ENCODE measurements around the gene CDH8. TPM values are rescaled to one million over a fixed set of nuclear protein-coding genes. Genes with fewer than 3 reads are reported as not detected.

Gene CDH8
- 21.5 TPM for polyA plus RNA-seq (2013, experiment 1 of 4)
- polyA plus RNA-seq (2013, experiment 2 of 4) = 24.4 TPM
- 19.9 TPM for polyA plus RNA-seq (2013, experiment 3 of 4)
- polyA plus RNA-seq (2013, experiment 4 of 4) = 25.2 TPM

- Histone ChIP-seq H3K9me3 (ENCODE audit: control insufficient read depth, low read length) (no peaks in the 10 kb centered on the region), H3K27ac (ENCODE audit: insufficient read depth, low read depth, low read length, poor library complexity, severe bottlenecking) (no peak within 1 kb of the TSS), H3K4me1 (ENCODE audit: control insufficient read depth, insufficient read depth, low read length) (peaks cover 17% of the 10 kb centered on the region), H3K27me3 (ENCODE audit: control insufficient read depth, insufficient read depth, low read length, poor library complexity, severe bottlenecking) (peaks cover 64% of the 10 kb centered on the region), H3K36me3 (ENCODE audit: control insufficient read depth, insufficient read depth, low read length) (no peaks in the 10 kb centered on the region), H3K4me3 (ENCODE audit: insufficient read depth, low read depth, low read length) (peak within 1 kb of the TSS; percentile 69)
- 0% methylated on average over 57 to 60 of the region's 60 CpGs for WGBS, 2 experiments
These were observed at the start of gene CDH8 for GRCh38 chr16:62036101-62036801. Gene CDH8, minus strand, starts transcription at chr16:62036438. Its CDS starts 15,035 bp downstream, at chr16:62021403.

- H3K9me3 ChIP-seq (ENCODE audit: control insufficient read depth, low read length) = no peaks in the 10 kb centered on the region
- no peaks in the 10 kb centered on the region for H3K36me3 ChIP-seq (ENCODE audit: control insufficient read depth, insufficient read depth, low read length)
- H3K4me1 ChIP-seq (ENCODE audit: control insufficient read depth, insufficient read depth, low read length) = no peaks in the 10 kb centered on the region
- 93 to 94% methylated on average over 1 to 4 of the region's 4 CpGs for whole genome bisulfite sequencing, 2 experiments
- H3K4me3 ChIP-seq (ENCODE audit: insufficient read depth, low read depth, low read length) = no peak overlapping the region
- H3K27ac ChIP-seq (ENCODE audit: insufficient read depth, low read depth, low read length, poor library complexity, severe bottlenecking) = no peak overlapping the region
- no peaks in the 10 kb centered on the region for H3K27me3 ChIP-seq (ENCODE audit: control insufficient read depth, insufficient read depth, low read length, poor library complexity, severe bottlenecking)
These were observed 43.0 kb upstream of the CDH8 start for GRCh38 chr16:62079236-62079635.

DNA sequence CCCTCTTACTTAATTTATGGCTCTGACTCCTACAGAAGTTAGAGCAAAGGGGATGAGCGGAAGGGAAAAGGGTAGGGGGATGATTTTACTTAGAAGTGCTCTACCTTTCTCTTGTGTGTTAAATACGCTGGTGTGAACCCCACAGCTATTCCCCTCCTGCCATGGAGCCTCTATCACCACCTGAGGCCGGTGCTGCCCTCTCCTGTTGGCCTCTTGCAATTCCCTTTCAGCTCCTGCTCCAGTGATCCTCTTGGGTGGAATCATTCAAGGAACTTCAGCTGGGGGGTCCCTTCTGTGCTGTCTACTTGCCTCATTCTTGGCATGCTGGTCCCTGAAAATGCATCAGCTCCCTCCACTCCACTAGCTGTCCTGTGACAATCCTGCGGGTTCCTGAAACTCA is 41.8 kb upstream of the CDH8 start:
- Histone ChIP-seq H3K9me3 (ENCODE audit: control insufficient read depth, low read length) (no peaks in the 10 kb centered on the region), H3K4me1 (ENCODE audit: control insufficient read depth, insufficient read depth, low read length) (no peaks in the 10 kb centered on the region), H3K4me3 (ENCODE audit: insufficient read depth, low read depth, low read length) (no peak overlapping the region), H3K27ac (ENCODE audit: insufficient read depth, low read depth, low read length, poor library complexity, severe bottlenecking) (no peak overlapping the region), H3K36me3 (ENCODE audit: control insufficient read depth, insufficient read depth, low read length) (no peaks in the 10 kb centered on the region), H3K27me3 (ENCODE audit: control insufficient read depth, insufficient read depth, low read length, poor library complexity, severe bottlenecking) (no peaks in the 10 kb centered on the region)
- WGBS, 2 experiments = 65 to 68% methylated on average over 4 of the region's 4 CpGs

- Histone ChIP-seq H3K27me3 (ENCODE audit: control insufficient read depth, insufficient read depth, low read length, poor library complexity, severe bottlenecking) (no peaks in the 10 kb centered on the region), H3K4me3 (ENCODE audit: insufficient read depth, low read depth, low read length) (no peak overlapping the region), H3K36me3 (ENCODE audit: control insufficient read depth, insufficient read depth, low read length) (no peaks in the 10 kb centered on the region), H3K27ac (ENCODE audit: insufficient read depth, low read depth, low read length, poor library complexity, severe bottlenecking) (no peak overlapping the region), H3K9me3 (ENCODE audit: control insufficient read depth, low read length) (no peaks in the 10 kb centered on the region), H3K4me1 (ENCODE audit: control insufficient read depth, insufficient read depth, low read length) (no peaks in the 10 kb centered on the region)
- WGBS, 2 experiments = 90 to 94% methylated on average over 3 of the region's 3 CpGs
These were observed 40.6 kb upstream of the CDH8 start for GRCh38 chr16:62076886-62077285.

GRCh38 chr16:62068747-62069146 is 32.5 kb upstream of the CDH8 start:
- Histone ChIP-seq H3K9me3 (ENCODE audit: control insufficient read depth, low read length) (no peaks in the 10 kb centered on the region), H3K4me1 (ENCODE audit: control insufficient read depth, insufficient read depth, low read length) (no peaks in the 10 kb centered on the region), H3K27ac (ENCODE audit: insufficient read depth, low read depth, low read length, poor library complexity, severe bottlenecking) (no peak overlapping the region), H3K27me3 (ENCODE audit: control insufficient read depth, insufficient read depth, low read length, poor library complexity, severe bottlenecking) (no peaks in the 10 kb centered on the region), H3K36me3 (ENCODE audit: control insufficient read depth, insufficient read depth, low read length) (no peaks in the 10 kb centered on the region), H3K4me3 (ENCODE audit: insufficient read depth, low read depth, low read length) (no peak overlapping the region)
- 90 to 94% methylated on average over 1 of the region's 1 CpG for WGBS, 2 experiments

DNA sequence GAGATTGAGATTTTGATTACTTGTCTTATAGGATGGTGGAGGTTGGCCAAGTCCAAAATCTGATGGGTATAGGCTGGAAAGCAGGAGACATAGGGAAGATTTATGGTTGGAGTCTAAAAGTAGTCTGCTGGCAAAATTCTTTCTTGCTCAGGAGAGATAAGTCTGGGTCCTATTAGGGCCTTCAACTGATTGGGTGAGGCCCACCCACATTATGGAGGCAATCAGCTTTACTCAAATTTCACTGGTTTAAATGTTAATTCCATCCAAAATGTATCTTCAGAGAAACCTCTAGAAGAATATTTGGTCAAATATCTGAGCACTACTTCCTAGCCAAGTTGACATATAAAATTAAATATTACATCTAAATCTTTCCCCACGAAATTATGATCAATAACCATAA is 31.7 kb upstream of the CDH8 start:
- Histone ChIP-seq H3K27ac (ENCODE audit: insufficient read depth, low read depth, low read length, poor library complexity, severe bottlenecking) (no peak overlapping the region), H3K36me3 (ENCODE audit: control insufficient read depth, insufficient read depth, low read length) (no peaks in the 10 kb centered on the region), H3K4me3 (ENCODE audit: insufficient read depth, low read depth, low read length) (no peak overlapping the region), H3K9me3 (ENCODE audit: control insufficient read depth, low read length) (no peaks in the 10 kb centered on the region), H3K27me3 (ENCODE audit: control insufficient read depth, insufficient read depth, low read length, poor library complexity, severe bottlenecking) (no peaks in the 10 kb centered on the region), H3K4me1 (ENCODE audit: control insufficient read depth, insufficient read depth, low read length) (no peaks in the 10 kb centered on the region)
- 100% methylated on average over 1 of the region's 1 CpG; no CpG with 5 or more reads in 1 of the 2 experiments for WGBS, 2 experiments

- H3K27ac ChIP-seq (ENCODE audit: insufficient read depth, low read depth, low read length, poor library complexity, severe bottlenecking) = no peak overlapping the region
- H3K4me3 ChIP-seq (ENCODE audit: insufficient read depth, low read depth, low read length) = no peak overlapping the region
- no peaks in the 10 kb centered on the region for H3K27me3 ChIP-seq (ENCODE audit: control insufficient read depth, insufficient read depth, low read length, poor library complexity, severe bottlenecking)
- no peaks in the 10 kb centered on the region for H3K9me3 ChIP-seq (ENCODE audit: control insufficient read depth, low read length)
- H3K4me1 ChIP-seq (ENCODE audit: control insufficient read depth, insufficient read depth, low read length) = no peaks in the 10 kb centered on the region
- WGBS, 2 experiments = 100% methylated on average over 1 of the region's 1 CpG; no CpG with 5 or more reads in 1 of the 2 experiments
- no peaks in the 10 kb centered on the region for H3K36me3 ChIP-seq (ENCODE audit: control insufficient read depth, insufficient read depth, low read length)
These were observed 30.9 kb upstream of the CDH8 start for GRCh38 chr16:62067182-62067581.

DNA sequence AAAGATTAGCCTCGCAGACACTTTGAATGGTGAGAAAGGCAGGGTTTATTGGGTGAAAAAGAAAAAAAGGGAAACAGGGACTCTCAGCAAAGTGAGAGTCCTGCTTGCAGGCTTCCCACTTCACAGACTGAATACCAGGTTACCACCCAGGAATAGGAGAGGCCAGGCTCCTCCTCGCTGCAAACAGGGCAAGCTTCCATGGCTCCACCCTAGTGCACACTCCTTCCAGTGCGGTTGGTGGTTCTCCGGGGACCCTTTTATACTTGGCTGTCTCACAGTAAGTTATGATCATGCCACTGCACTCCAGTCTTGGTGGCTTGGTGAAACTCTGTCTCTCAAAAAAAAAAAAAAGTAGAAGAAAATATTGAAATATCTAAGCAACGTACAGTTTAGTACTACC is 30.5 kb upstream of the CDH8 start:
- H3K27me3 ChIP-seq (ENCODE audit: control insufficient read depth, insufficient read depth, low read length, poor library complexity, severe bottlenecking) = no peaks in the 10 kb centered on the region
- no peak overlapping the region for H3K27ac ChIP-seq (ENCODE audit: insufficient read depth, low read depth, low read length, poor library complexity, severe bottlenecking)
- H3K9me3 ChIP-seq (ENCODE audit: control insufficient read depth, low read length) = no peaks in the 10 kb centered on the region
- H3K36me3 ChIP-seq (ENCODE audit: control insufficient read depth, insufficient read depth, low read length) = no peaks in the 10 kb centered on the region
- no peaks in the 10 kb centered on the region for H3K4me1 ChIP-seq (ENCODE audit: control insufficient read depth, insufficient read depth, low read length)
- WGBS, 2 experiments = 92% methylated on average over 5 of the region's 5 CpGs
- H3K4me3 ChIP-seq (ENCODE audit: insufficient read depth, low read depth, low read length) = no peak overlapping the region

DNA sequence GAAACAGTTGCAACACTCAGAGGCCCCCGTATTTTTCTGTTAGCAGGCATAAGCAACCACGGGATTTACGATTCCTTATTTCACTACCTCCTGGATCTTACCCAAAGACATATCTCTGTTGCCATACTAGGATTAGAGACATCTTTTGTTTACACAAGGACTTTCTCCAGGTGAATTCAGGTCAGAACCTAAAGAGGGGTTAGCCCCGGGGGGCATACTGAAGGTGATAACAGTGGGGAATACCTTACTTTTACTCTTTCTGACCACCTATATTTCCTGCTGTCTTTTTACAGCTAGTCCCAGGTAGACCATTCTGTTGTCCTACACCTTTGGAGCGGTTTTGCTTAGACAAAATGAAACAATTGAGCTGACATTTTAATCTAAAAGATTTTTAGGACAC is 27.9 kb upstream of the CDH8 start:
- Histone ChIP-seq H3K9me3 (ENCODE audit: control insufficient read depth, low read length) (no peaks in the 10 kb centered on the region), H3K36me3 (ENCODE audit: control insufficient read depth, insufficient read depth, low read length) (no peaks in the 10 kb centered on the region), H3K27ac (ENCODE audit: insufficient read depth, low read depth, low read length, poor library complexity, severe bottlenecking) (no peak overlapping the region), H3K4me3 (ENCODE audit: insufficient read depth, low read depth, low read length) (no peak overlapping the region), H3K4me1 (ENCODE audit: control insufficient read depth, insufficient read depth, low read length) (no peaks in the 10 kb centered on the region), H3K27me3 (ENCODE audit: control insufficient read depth, insufficient read depth, low read length, poor library complexity, severe bottlenecking) (no peaks in the 10 kb centered on the region)
- 86 to 89% methylated on average over 5 of the region's 5 CpGs for WGBS, 2 experiments

DNA sequence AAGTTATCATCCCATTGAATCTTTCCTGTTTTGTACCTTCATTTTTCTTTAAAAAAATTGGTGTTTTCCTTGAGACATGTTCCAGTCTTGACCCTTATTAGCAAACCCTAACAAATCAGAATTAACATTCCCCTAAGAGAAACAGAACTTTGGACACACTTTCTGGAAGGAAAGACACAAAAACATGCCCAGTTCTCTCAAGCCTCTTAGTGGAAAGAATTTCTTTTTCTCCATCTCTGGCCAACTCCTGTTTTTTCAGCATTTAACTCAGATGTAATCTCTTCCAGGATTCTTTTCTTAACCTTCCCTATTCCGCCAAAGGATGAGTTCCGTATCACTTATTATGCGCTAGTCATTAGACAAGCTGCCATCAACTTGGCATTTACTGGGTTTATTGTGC is 23.9 kb upstream of the CDH8 start:
- 95 to 100% methylated on average over 3 of the region's 3 CpGs for WGBS, 2 experiments
- no peaks in the 10 kb centered on the region for H3K27me3 ChIP-seq (ENCODE audit: control insufficient read depth, insufficient read depth, low read length, poor library complexity, severe bottlenecking)
- no peaks in the 10 kb centered on the region for H3K36me3 ChIP-seq (ENCODE audit: control insufficient read depth, insufficient read depth, low read length)
- H3K27ac ChIP-seq (ENCODE audit: insufficient read depth, low read depth, low read length, poor library complexity, severe bottlenecking) = no peak overlapping the region
- no peaks in the 10 kb centered on the region for H3K4me1 ChIP-seq (ENCODE audit: control insufficient read depth, insufficient read depth, low read length)
- no peak overlapping the region for H3K4me3 ChIP-seq (ENCODE audit: insufficient read depth, low read depth, low read length)
- H3K9me3 ChIP-seq (ENCODE audit: control insufficient read depth, low read length) = no peaks in the 10 kb centered on the region

Data from ectodermal cell (in vitro differentiated cells).